ENCODE measurements around the gene SEC23A. TPM values are rescaled to one million over a fixed set of nuclear protein-coding genes. Genes with fewer than 3 reads are reported as not detected.
"Not testable (repeated sequence)": the region's sequence is repeated elsewhere in the genome, so short reads cannot be mapped to it uniquely, and the experiment has no call there.

SEC23A gene
- total and polyA plus RNA-seq, 2 donors (not counting 3 experiments of a cell fraction or from before 2014, with no cell fraction given), result 78.3 to 155 TPM

- Histone ChIP-seq H3K9me1 (replicated peaks; ENCODE audit: control insufficient read depth, extremely low read depth, insufficient read depth, low read length) (no peaks in the 10 kb centered on the region), H3K27me3 (ENCODE audit: control insufficient read depth in 2 of 2, insufficient read depth in 2 of 2, low read length in 2 of 2) (no peaks in the 10 kb centered on the region), H3K4me2 (ENCODE audit: insufficient read depth, low read length) (no peak overlapping the region), H3K9me3 (replicated peaks; ENCODE audit: control insufficient read depth, insufficient read depth, low read length) (no peaks in the 10 kb centered on the region), H4K20me1 (replicated peaks; ENCODE audit: control insufficient read depth, extremely low read depth, insufficient read depth, low read length) (no peaks in the 10 kb centered on the region), H3K27ac (ENCODE audit: insufficient read depth, low read depth, low read length) (no peak overlapping the region), H3K4me1 (ENCODE audit: control insufficient read depth, extremely low read depth, insufficient read depth, low read length) (no peaks in the 10 kb centered on the region), H3K4me3 (replicated peaks in 1 of 3; ENCODE audit: insufficient read depth in 1 of 3, low read depth in 1 of 3, low read length in 3 of 3) (no peak overlapping the region), H3K79me2 (ENCODE audit: control insufficient read depth, insufficient read depth, low read length) (no peaks in the 10 kb centered on the region), H2AFZ (ENCODE audit: low read depth, low read length) (no peak overlapping the region), H3K36me3 (ENCODE audit: control insufficient read depth in 2 of 2, extremely low read depth in 1 of 2, insufficient read depth in 2 of 2, low read length in 2 of 2) (peaks cover 5 to 6% of the 10 kb centered on the region in 2 experiments), H3K9ac (replicated peaks; ENCODE audit: extremely low read depth, insufficient read depth, low read length) (no peak overlapping the region)
- dilution Hi-C loops (cut with MboI; ENCODE audit: extremely low pct_ligation_motif_present, low sequenced_read_pairs) (no loop called here), intact Hi-C loops (cut with micrococcal nuclease) (no loop called here)
- FAIRE-seq (no peak), DNase-seq (ENCODE audit: low read depth, low spot score) (no peak)
- POLR2A ChIA-PET, result no interaction called here
- CTCF ChIA-PET, result no interaction called here
- TF ChIP-seq MAX (IDR thresholded peaks at IDR 0.05; ENCODE audit: insufficient read depth, insufficient read length) (no peak), FOS (IDR thresholded peaks at IDR 0.05; ENCODE audit: borderline replicate concordance, insufficient read depth, low read length) (no peak), MYC (IDR thresholded peaks at IDR 0.05; ENCODE audit: low read depth, low read length) (no peak), POLR2A (IDR thresholded peaks at IDR 0.05; ENCODE audit: low read depth, low read length) (no peak), CTCF (IDR thresholded peaks at IDR 0.05; ENCODE audit: extremely low read depth in 1 of 2, insufficient read depth in 1 of 2, low read depth in 1 of 2, low read length in 2 of 2) (no peak), EZH2 (IDR thresholded peaks at IDR 0.05; ENCODE audit: borderline replicate concordance, low read depth, low read length, severe bottlenecking) (no peak), JUN (IDR thresholded peaks at IDR 0.05; ENCODE audit: borderline replicate concordance, insufficient read depth, insufficient read length, low read depth) (no peak)
- BruUV-seq (replicated peaks), result no TSS peak
Observed at GRCh38 chr14:39145266-39145966, 42.4 kb upstream of the SEC23A start.

- BruUV-seq (replicated peaks); H3K4me2 ChIP-seq (ENCODE audit: insufficient read depth, low read length); intact Hi-C loops (cut with micrococcal nuclease); H3K4me1 ChIP-seq (ENCODE audit: control insufficient read depth, extremely low read depth, insufficient read depth, low read length); H4K20me1 ChIP-seq (replicated peaks; ENCODE audit: control insufficient read depth, extremely low read depth, insufficient read depth, low read length); CTCF ChIA-PET; H3K27me3 ChIP-seq (ENCODE audit: control insufficient read depth in 2 of 2, insufficient read depth in 2 of 2, low read length in 2 of 2); FAIRE-seq; POLR2A ChIA-PET; dilution Hi-C loops (cut with MboI; ENCODE audit: extremely low pct_ligation_motif_present, low sequenced_read_pairs); H3K9ac ChIP-seq (replicated peaks; ENCODE audit: extremely low read depth, insufficient read depth, low read length); H3K27ac ChIP-seq (ENCODE audit: insufficient read depth, low read depth, low read length); H3K79me2 ChIP-seq (ENCODE audit: control insufficient read depth, insufficient read depth, low read length); H2AFZ ChIP-seq (ENCODE audit: low read depth, low read length); H3K36me3 ChIP-seq (ENCODE audit: control insufficient read depth in 2 of 2, extremely low read depth in 1 of 2, insufficient read depth in 2 of 2, low read length in 2 of 2); DNase-seq (ENCODE audit: low read depth, low spot score); H3K9me1 ChIP-seq (replicated peaks; ENCODE audit: control insufficient read depth, extremely low read depth, insufficient read depth, low read length); H3K4me3 ChIP-seq (replicated peaks in 1 of 3; ENCODE audit: insufficient read depth in 1 of 3, low read depth in 1 of 3, low read length in 3 of 3); H3K9me3 ChIP-seq (replicated peaks; ENCODE audit: control insufficient read depth, insufficient read depth, low read length): not testable (repeated sequence)
Observed at GRCh38 chr14:39143226-39143625, 40.2 kb upstream of the SEC23A start.

GRCh38 chr14:39141623-39142022 lies 38.6 kb upstream of the SEC23A start:
- H3K27me3 ChIP-seq (ENCODE audit: control insufficient read depth in 2 of 2, insufficient read depth in 2 of 2, low read length in 2 of 2); FAIRE-seq; H3K9me3 ChIP-seq (replicated peaks; ENCODE audit: control insufficient read depth, insufficient read depth, low read length); H2AFZ ChIP-seq (ENCODE audit: low read depth, low read length); H3K4me2 ChIP-seq (ENCODE audit: insufficient read depth, low read length); dilution Hi-C loops (cut with MboI; ENCODE audit: extremely low pct_ligation_motif_present, low sequenced_read_pairs); intact Hi-C loops (cut with micrococcal nuclease); CTCF ChIA-PET; POLR2A ChIA-PET; H3K36me3 ChIP-seq (ENCODE audit: control insufficient read depth in 2 of 2, extremely low read depth in 1 of 2, insufficient read depth in 2 of 2, low read length in 2 of 2); H3K27ac ChIP-seq (ENCODE audit: insufficient read depth, low read depth, low read length); DNase-seq (ENCODE audit: low read depth, low spot score); H3K79me2 ChIP-seq (ENCODE audit: control insufficient read depth, insufficient read depth, low read length); H3K9ac ChIP-seq (replicated peaks; ENCODE audit: extremely low read depth, insufficient read depth, low read length); H3K4me3 ChIP-seq (replicated peaks in 1 of 3; ENCODE audit: insufficient read depth in 1 of 3, low read depth in 1 of 3, low read length in 3 of 3); H3K4me1 ChIP-seq (ENCODE audit: control insufficient read depth, extremely low read depth, insufficient read depth, low read length); BruUV-seq (replicated peaks); H3K9me1 ChIP-seq (replicated peaks; ENCODE audit: control insufficient read depth, extremely low read depth, insufficient read depth, low read length); H4K20me1 ChIP-seq (replicated peaks; ENCODE audit: control insufficient read depth, extremely low read depth, insufficient read depth, low read length): not testable (repeated sequence)
